HEK293T (cell line): ENCODE measurements around the gene GTF2H4.

Experiments
- BHLHE40 ChIP-seq: fragments of 450-650 bp; IDR thresholded peaks from 2 replicates; pipeline ENCODE4 v1.6.1; 2016; ENCODE audit warnings: mild to moderate bottlenecking, moderate library complexity, borderline replicate concordance
- LEF1 ChIP-seq: fragments of 450-650 bp; IDR thresholded peaks from 2 replicates; pipeline ENCODE4 v1.6.1; 2017; ENCODE audit warnings: mild to moderate bottlenecking, borderline replicate concordance
- TARDBP ChIP-seq: fragments of 450-650 bp; IDR thresholded peaks from 2 replicates; pipeline ENCODE4 v1.6.1; 2016
- TF ChIP-seq, protein P1 (sequence below): fragments of 450-650 bp; IDR thresholded peaks from 2 replicates; pipeline ENCODE4 v1.6.1; 2016

GRCh38 chr6:30884521-30885480, 23.2 kb upstream of the GTF2H4 start:
- TF ChIP-seq TARDBP: no peak
- TF ChIP-seq BHLHE40: no peak
- no peak for TF ChIP-seq LEF1
- TF ChIP-seq, protein P1, sequence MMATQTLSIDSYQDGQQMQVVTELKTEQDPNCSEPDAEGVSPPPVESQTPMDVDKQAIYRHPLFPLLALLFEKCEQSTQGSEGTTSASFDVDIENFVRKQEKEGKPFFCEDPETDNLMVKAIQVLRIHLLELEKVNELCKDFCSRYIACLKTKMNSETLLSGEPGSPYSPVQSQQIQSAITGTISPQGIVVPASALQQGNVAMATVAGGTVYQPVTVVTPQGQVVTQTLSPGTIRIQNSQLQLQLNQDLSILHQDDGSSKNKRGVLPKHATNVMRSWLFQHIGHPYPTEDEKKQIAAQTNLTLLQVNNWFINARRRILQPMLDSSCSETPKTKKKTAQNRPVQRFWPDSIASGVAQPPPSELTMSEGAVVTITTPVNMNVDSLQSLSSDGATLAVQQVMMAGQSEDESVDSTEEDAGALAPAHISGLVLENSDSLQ: no peak
